CD4-positive, CD25-positive, alpha-beta regulatory T cell (primary cell): ENCODE measurements around the gene SEPTIN1. TPM values are rescaled to one million over a fixed set of nuclear protein-coding genes. Genes with fewer than 3 reads are reported as not detected.
"Not testable (repeated sequence)": the region's sequence is repeated elsewhere in the genome, so short reads cannot be mapped to it uniquely, and the experiment has no call there.

Experiments used
- ATAC-seq, 2 donors: fragments of 150-1000 bp; cut with Tn5 transposase; one replicate each; pipeline ENCODE4 v1.10.0; 2021; ENCODE audit warnings: low read depth in 2 of 2, moderate number of reproducible peaks in 2 of 2, moderate library complexity in 1 of 2
- DNase-seq, 3 donors: peaks; one replicate each; pipeline versions ENCODE4 v3.0.0 to v3.0.0-alpha.2; 2012 to 2022; ENCODE audit warnings: mixed read lengths in 1 of 3
- H3K27ac ChIP-seq: one replicate; pipeline ENCODE4 v1.7.0; 2013; ENCODE audit warnings: mild to moderate bottlenecking, low read length; ENCODE audit not compliant: insufficient read depth, poor library complexity, severe bottlenecking
- H3K27me3 ChIP-seq: one replicate; pipeline ENCODE4 v1.7.0; 2013; ENCODE audit warnings: low read length; ENCODE audit not compliant: control insufficient read depth, insufficient read depth
- H3K36me3 ChIP-seq: one replicate; pipeline ENCODE4 v1.7.0; 2013; ENCODE audit warnings: mild to moderate bottlenecking, low read length, moderate library complexity; ENCODE audit not compliant: control insufficient read depth, insufficient read depth
- H3K4me1 ChIP-seq: 2 replicates; pipeline ENCODE4 v1.7.0; 2013; ENCODE audit warnings: mild to moderate bottlenecking, low read length; ENCODE audit not compliant: insufficient read depth, control insufficient read depth, poor library complexity, severe bottlenecking
- H3K4me3 ChIP-seq: one replicate; pipeline ENCODE4 v1.7.0; 2013; ENCODE audit warnings: low read depth, mild to moderate bottlenecking, low read length, moderate library complexity
- H3K9me3 ChIP-seq, 2 experiments: 1 replicate in 1 of 2; 2 replicates in 1 of 2; pipeline ENCODE4 v1.7.0; 2013; ENCODE audit warnings: low read length in 2 of 2, mild to moderate bottlenecking in 1 of 2, moderate library complexity in 1 of 2; ENCODE audit not compliant: control insufficient read depth in 2 of 2
- H3K27ac Mint-ChIP-seq, 3 donors: one replicate each; pipeline ENCODE4 v1.8.0; 2020 to 2022; ENCODE audit warnings: mild to moderate bottlenecking in 3 of 3, mixed read lengths in 3 of 3, moderate library complexity in 2 of 3
- H3K27me3 Mint-ChIP-seq: one replicate; pipeline ENCODE4 v1.8.0; 2022; ENCODE audit warnings: mild to moderate bottlenecking, mixed read lengths
- H3K36me3 Mint-ChIP-seq: one replicate; pipeline ENCODE4 v1.8.0; 2020; ENCODE audit warnings: mixed read lengths
- H3K4me1 Mint-ChIP-seq, 4 donors: one replicate each; pipeline ENCODE4 v1.8.0; 2020 to 2022; ENCODE audit warnings: mixed read lengths in 4 of 4, mild to moderate bottlenecking in 1 of 4
- H3K4me3 Mint-ChIP-seq, 4 donors: one replicate each; pipeline ENCODE4 v1.8.0; 2020 to 2022; ENCODE audit warnings: mild to moderate bottlenecking in 4 of 4, mixed read lengths in 4 of 4, moderate library complexity in 3 of 4
- H3K9me3 Mint-ChIP-seq, 7 donors: one replicate each; pipeline ENCODE4 v1.8.0; 2020 to 2022; ENCODE audit warnings: mixed read lengths in 7 of 7, mild to moderate bottlenecking in 3 of 7, moderate library complexity in 2 of 7
- polyA plus RNA-seq, 4 donors: library from polyadenylated mRNA; unstranded; fragments of 300-500 nt; fragmentation: Illumina TruSeq; gene quantifications; one replicate each; pipeline ENCODE4 v1.2.3, GENCODE V29; 2021
- total RNA-seq: library from RNA; stranded (reverse); gene quantifications from one replicate; pipeline ENCODE4 v1.2.3, GENCODE V29; 2022

SEPTIN1 gene
- total and polyA plus RNA-seq, 5 donors from 2014 or later, result 157 to 205 (median 181) TPM

DNA sequence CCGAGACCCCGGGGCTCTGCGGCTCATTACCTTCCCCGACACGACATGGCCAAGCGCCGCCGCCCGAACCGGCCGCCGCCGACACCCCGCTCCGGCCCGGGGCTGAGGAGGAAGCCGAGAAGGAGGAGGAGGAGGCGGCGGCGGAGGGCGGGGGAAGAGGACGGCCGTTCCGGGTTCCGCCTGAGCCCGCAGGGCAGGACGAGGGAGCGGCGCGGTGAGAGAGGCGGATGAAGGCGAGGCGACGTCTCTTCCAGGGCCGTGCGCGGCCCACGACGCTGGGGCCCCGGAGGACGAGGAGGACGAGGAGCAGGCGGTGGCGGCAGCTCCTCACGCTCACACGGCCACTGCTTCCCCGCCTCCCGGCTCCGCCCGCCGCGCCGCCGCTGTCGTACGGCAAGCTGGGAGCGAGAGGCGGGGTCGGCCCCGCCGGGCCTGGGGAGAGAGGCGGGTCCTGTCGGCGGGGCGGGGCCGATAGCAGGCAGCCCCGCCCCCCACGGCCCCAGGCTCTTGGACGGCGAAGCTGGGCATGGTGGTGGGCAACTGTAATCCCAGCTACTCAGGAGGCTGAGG is 47.2 kb downstream of the SEPTIN1 start:
- H3K4me1 ChIP-seq, H3K9me3 ChIP-seq, H3K36me3 ChIP-seq, H3K27me3 Mint-ChIP-seq, H3K9me3 Mint-ChIP-seq, H3K36me3 Mint-ChIP-seq, H3K27me3 ChIP-seq: not testable (repeated sequence)
- peak overlapping the region; percentile 76 for H3K4me3 ChIP-seq
- peaks cover 0 to 36% (median 6%) of the 10 kb centered on the region in 4 donors for H3K4me1 Mint-ChIP-seq
- ATAC-seq (peak; percentile 71 to 72), DNase-seq (peak; percentile 77 to 88 (median 88))
- peak overlapping the region; percentile 84 for H3K27ac ChIP-seq
- peak overlapping the region; percentile 76 to 90 (median 82) for H3K27ac Mint-ChIP-seq
- H3K4me3 Mint-ChIP-seq, result peak overlapping the region; percentile 85 to 97 (median 93)

DNA sequence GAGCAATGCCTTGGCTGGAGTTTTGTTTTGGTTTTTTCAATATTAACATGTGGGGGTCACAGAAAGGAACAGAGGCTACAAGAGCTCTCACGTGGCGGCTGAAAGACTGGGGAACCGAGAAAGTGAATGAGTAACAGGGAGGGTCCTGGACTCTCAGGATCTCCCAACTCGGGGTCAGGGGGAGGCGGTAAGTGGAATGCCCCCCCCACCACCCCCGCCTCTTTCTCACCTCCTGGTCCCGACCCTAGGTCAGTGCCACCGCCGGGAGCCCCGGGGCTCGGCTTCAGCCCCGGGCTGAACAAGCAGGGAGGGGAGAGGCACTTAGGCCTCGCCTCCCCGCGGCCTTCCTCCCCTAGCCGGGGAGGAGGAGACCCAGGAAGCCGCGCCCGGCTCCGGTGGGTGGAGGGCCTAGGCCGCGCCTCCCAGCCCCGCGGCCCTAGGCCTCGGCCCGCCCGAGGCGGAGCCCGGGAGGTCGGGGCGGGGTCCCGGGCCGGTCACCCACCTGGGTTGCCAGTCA is 47.8 kb downstream of the SEPTIN1 start:
- not testable (repeated sequence) for H3K36me3 Mint-ChIP-seq
- peak overlapping the region; percentile 84 for H3K27ac ChIP-seq

More for the DNA sequence above, 47.8 kb downstream of the SEPTIN1 start:
- not testable (repeated sequence) for H3K9me3 ChIP-seq, H3K9me3 Mint-ChIP-seq, H3K36me3 ChIP-seq, H3K27me3 ChIP-seq, H3K4me1 ChIP-seq, H3K27me3 Mint-ChIP-seq
- Mint-ChIP-seq H3K27ac (peak overlapping the region; percentile 86 to 93 (median 90)), H3K4me1 (peaks cover 0 to 36% (median 6%) of the 10 kb centered on the region in 4 donors), H3K4me3 (peak overlapping the region; percentile 93 to 97 (median 96))
- DNase-seq (peak; percentile 81 to 91 (median 87)), ATAC-seq (peak; percentile 88 to 92)
- H3K4me3 ChIP-seq, result peak overlapping the region; percentile 69

Other genes starting within 250 kb of the SEPTIN1 start
- 850 TPM for gene CORO1A, start 199.0 kb downstream of the SEPTIN1 start, total RNA-seq
- gene CORO1A, start 199.0 kb downstream of the SEPTIN1 start, polyA plus RNA-seq, result 1,000 to 10,000 TPM; 1,269 to 1,770 (median 1,540) TPM
- 58.2 TPM for gene BOLA2B, start 188.9 kb downstream of the SEPTIN1 start, total RNA-seq
- gene BOLA2B, start 188.9 kb downstream of the SEPTIN1 start, polyA plus RNA-seq, result 100 to 1,000 TPM; 163 to 225 (median 191) TPM
- gene SLX1A, start 188.7 kb downstream of the SEPTIN1 start, total RNA-seq, result 50.3 TPM
- gene SLX1A, start 188.7 kb downstream of the SEPTIN1 start, polyA plus RNA-seq, result 100 to 1,000 TPM in 3 of 4 donors, 10 to 100 TPM in 1; 56.8 to 136 (median 102) TPM
- 19.3 TPM for gene SULT1A3, start 183.3 kb downstream of the SEPTIN1 start, total RNA-seq
- gene SULT1A3, start 183.3 kb downstream of the SEPTIN1 start, polyA plus RNA-seq, result 1 to 10 TPM in 1 of 4 donors, under 1 TPM in 2, not detected in 1; 0.71 to 1.5 (median 0.91) TPM
- gene NPIPB13, start 134.1 kb downstream of the SEPTIN1 start, total RNA-seq, result 30.5 TPM
- gene NPIPB13, start 134.1 kb downstream of the SEPTIN1 start, polyA plus RNA-seq, result 1 to 10 TPM in 1 of 4 donors, under 1 TPM in 3; 0.68 to 1.0 (median 0.86) TPM
- gene CD2BP2, start 27.3 kb downstream of the SEPTIN1 start, total RNA-seq, result 46.7 TPM
- gene CD2BP2, start 27.3 kb downstream of the SEPTIN1 start, polyA plus RNA-seq, result 10 to 100 TPM; 33.5 to 42.1 (median 37.2) TPM
- gene TBC1D10B, start 12.1 kb downstream of the SEPTIN1 start, total RNA-seq, result 32.2 TPM
- gene TBC1D10B, start 12.1 kb downstream of the SEPTIN1 start, polyA plus RNA-seq, result 10 to 100 TPM in 1 of 4 donors, 1 to 10 TPM in 3; 7.1 to 11.7 (median 8.2) TPM
- gene MYL11, start 7.8 kb downstream of the SEPTIN1 start, total RNA-seq, result 4.1 TPM
- gene MYL11, start 7.8 kb downstream of the SEPTIN1 start, polyA plus RNA-seq, result 1 to 10 TPM in 1 of 4 donors, not detected in 3; 1.7 TPM
- 6.0 TPM for gene ZNF48, start 12.9 kb upstream of the SEPTIN1 start, total RNA-seq
- 1 to 10 TPM; 4.5 to 8.0 (median 6.7) TPM for gene ZNF48, start 12.9 kb upstream of the SEPTIN1 start, polyA plus RNA-seq
- 2.3 TPM for gene ZNF771, start 25.0 kb upstream of the SEPTIN1 start, total RNA-seq
- gene ZNF771, start 25.0 kb upstream of the SEPTIN1 start, polyA plus RNA-seq, result 1 to 10 TPM; 1.7 to 3.8 (median 3.3) TPM
- gene DCTPP1, start 47.5 kb upstream of the SEPTIN1 start, total RNA-seq, result 20.1 TPM
- gene DCTPP1, start 47.5 kb upstream of the SEPTIN1 start, polyA plus RNA-seq, result 100 to 1,000 TPM in 3 of 4 donors, 10 to 100 TPM in 1; 93.5 to 110 (median 103) TPM
- 26.0 TPM for gene SEPHS2, start 63.3 kb upstream of the SEPTIN1 start, total RNA-seq
- 10 to 100 TPM; 76.4 to 89.8 (median 81.5) TPM for gene SEPHS2, start 63.3 kb upstream of the SEPTIN1 start, polyA plus RNA-seq
- 393 TPM for gene ITGAL, start 90.2 kb upstream of the SEPTIN1 start, total RNA-seq
- gene ITGAL, start 90.2 kb upstream of the SEPTIN1 start, polyA plus RNA-seq, result 100 to 1,000 TPM; 106 to 155 (median 116) TPM
- 4.0 TPM for gene ZNF768, start 144.0 kb upstream of the SEPTIN1 start, total RNA-seq
- 1 to 10 TPM in 1 of 4 donors, under 1 TPM in 3; 0.40 to 1.2 (median 0.66) TPM for gene ZNF768, start 144.0 kb upstream of the SEPTIN1 start, polyA plus RNA-seq
- gene ZNF747, start 152.3 kb upstream of the SEPTIN1 start, total RNA-seq, result 5.0 TPM
- 1 to 10 TPM; 6.4 to 9.4 (median 8.6) TPM for gene ZNF747, start 152.3 kb upstream of the SEPTIN1 start, polyA plus RNA-seq
- 15.6 TPM for gene ZNF764, start 175.8 kb upstream of the SEPTIN1 start, total RNA-seq
- 1 to 10 TPM; 4.8 to 6.5 (median 5.7) TPM for gene ZNF764, start 175.8 kb upstream of the SEPTIN1 start, polyA plus RNA-seq
- gene ZNF688, start 189.2 kb upstream of the SEPTIN1 start, total RNA-seq, result 12.1 TPM
- 10 to 100 TPM; 34.5 to 59.1 (median 50.5) TPM for gene ZNF688, start 189.2 kb upstream of the SEPTIN1 start, polyA plus RNA-seq
- gene ZNF785, start 203.1 kb upstream of the SEPTIN1 start, total RNA-seq, result 9.3 TPM
- 1 to 10 TPM; 1.4 to 3.5 (median 2.5) TPM for gene ZNF785, start 203.1 kb upstream of the SEPTIN1 start, polyA plus RNA-seq
- gene ZNF689, start 227.8 kb upstream of the SEPTIN1 start, total RNA-seq, result 14.0 TPM
- gene ZNF689, start 227.8 kb upstream of the SEPTIN1 start, polyA plus RNA-seq, result 10 to 100 TPM in 2 of 4 donors, 1 to 10 TPM in 2; 8.1 to 16.0 (median 12.2) TPM